ENCODE measurements around the gene PTAR1.

PTAR1 gene

DNA sequence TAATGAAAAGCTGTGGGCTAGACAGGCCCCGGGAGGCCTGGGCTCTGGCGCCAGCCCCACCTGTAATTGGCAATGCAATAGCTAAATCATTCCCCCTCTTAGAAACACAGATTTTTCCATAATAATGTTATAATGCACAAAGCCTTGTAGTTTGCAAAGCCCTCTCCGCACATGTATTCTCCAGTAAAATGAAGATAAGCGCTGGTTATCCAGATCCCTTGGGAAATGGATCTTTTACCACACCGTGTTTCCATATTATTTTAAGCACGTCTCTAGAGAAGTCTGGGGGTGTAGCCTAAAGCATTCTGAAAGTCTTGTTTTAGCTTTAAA, 86.5 kb downstream of the PTAR1 start:
- DNase-seq = no peak

DNA sequence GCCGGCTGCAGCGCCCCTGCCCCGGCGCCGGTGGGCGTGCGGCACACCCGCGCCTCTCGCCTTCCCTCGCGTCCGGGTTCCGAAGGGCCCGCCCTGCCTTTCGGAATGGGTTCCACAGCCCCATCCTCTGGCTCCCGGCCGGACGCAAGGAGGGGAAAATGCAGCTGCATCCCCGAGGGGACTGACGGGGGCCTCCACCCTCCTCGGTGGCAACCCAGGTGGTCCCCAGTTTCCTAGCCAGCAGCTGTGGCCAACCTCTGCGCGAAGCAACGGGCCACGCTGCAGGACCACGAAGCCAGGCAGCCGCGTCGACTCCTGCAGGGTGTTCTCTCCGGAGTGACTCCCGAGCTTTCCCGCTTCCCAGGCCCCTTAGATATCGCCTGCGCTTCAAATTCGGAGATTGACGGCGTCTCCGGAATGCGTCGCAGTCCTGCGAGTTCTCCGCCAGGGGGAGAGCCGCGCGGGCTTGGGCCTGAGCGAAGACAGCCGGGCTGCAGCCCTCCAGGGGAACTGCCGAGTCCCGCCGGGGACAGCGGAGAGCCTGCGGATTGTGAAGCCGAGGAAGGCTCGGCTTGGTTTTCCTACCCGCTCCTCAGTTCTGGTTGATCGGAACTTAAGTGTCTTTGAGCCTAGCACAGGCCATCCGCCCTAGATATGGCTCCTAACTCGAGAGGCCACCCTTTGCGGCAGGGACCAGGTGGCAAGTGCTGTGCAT, 87.1 kb downstream of the PTAR1 start:
- DNase-seq = peak; percentile 42

DNA sequence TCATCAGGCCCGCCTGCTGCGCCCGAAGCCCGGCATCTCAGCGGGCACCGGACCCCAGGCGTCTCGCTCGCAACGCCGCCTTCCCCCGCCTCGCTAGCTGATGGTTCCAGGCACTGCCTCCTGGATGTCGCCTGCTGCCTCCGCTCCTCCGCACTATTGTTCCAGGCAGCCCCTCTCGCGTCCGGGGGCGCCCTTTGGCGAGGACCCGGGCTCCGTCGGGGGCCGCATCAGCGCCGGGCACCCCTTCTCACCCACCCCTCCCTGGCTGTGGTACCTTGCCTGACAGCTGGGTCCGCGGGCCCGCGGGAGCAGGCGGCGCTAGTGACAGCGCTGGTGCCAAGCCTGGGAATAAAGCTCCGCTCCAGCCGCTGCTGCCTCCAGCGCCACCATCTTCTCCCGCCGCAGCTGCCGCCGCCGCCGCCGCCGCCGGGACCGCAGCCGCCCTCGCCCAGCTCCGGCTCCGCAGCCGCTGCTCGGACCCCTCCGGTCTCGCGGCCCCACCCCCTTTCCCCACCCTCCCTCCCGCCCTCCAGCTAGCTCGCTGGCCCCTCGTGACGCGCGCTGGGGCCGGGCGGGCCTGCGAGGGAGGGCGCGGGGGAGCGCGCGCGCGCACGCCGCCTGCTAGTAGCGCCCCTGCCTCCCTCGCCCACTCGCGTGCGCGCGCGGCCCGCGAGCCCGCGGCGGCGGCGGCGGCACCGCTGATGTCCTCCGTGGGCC, 87.8 kb downstream of the PTAR1 start, which contains the start of gene APBA1:
TSS of gene APBA1 (minus strand) at position 493 of the 717 bp plus-strand sequence.
- DNase-seq = peak; percentile 4

DNA sequence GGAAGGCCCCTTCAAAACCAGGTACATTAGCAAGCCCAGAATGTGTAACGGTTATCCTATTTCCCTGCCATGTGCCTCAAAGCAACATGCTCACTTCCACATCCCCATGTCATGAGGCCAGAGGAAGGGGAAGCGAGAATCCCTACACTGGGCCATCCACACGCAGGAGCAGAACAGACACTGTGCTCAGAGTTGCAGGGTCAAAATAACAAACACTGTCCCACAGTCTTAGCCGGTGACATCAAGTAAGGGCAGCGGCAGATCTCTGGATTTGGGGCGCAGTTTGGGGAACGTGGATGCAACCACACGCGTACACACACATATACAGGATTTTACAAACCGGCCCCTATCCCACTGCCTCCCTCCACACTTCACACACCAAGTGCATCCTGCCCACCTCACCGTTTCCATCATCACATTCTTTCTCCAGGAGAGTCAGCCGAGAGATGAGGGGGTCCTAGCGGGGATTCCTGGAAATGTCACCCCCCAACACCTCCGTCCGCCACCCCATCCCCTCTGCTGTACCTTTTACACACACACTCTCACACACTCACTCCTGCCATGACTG, 88.4 kb downstream of the PTAR1 start:
- no peak for DNase-seq

DNA sequence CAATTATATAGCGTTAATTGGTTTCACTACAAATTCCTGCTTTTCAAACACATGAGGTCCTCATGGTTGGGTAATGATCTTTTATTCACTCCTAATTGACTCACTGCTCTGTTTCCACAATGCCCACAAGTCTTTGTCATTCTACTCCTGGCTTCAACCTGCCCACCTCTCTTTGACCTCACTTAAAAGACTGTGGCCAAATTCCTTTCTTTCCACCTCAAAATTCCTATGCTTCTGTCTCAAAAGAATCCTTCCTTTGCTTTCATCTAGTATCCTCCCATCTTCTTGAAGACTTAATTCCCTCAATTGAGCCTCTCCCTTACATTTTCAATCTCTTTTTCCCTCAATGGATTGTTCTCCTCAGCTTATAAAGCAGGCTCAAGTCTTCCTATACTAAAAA, 92.5 kb downstream of the PTAR1 start:
- DNase-seq = no peak

DNA sequence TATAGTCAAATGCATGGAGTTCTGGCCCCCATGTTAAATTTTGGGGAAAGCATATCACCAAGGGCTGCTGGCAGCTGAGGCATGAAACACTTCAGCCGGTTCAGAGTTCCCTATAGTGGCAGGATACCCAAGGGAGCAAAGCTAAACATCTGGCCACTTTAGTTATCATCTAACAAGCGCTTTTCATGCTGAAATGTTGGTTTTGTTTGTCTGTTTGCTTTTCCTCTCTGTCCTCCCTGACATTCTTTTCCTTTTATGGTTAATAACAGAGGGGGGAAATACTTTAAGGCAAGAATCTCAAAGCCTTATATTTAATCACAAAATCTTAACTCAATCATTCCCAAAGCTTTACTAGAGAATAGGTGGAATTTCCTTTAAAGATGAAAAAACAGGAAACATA, 99.5 kb downstream of the PTAR1 start:
- no peak for DNase-seq

Measured in effector CD4-positive, alpha-beta T cell (primary cell).